GM19099 (cell line): ENCODE data around the gene OCA2.

Experiments used
- POLR2A ChIP-seq: IDR thresholded peaks from 3 replicates; pipeline ENCODE4 v1.6.1; 2011; ENCODE audit warnings: low read depth; ENCODE audit not compliant: insufficient read length; ENCODE audit errors: extremely low read depth

Gene OCA2

DNA sequence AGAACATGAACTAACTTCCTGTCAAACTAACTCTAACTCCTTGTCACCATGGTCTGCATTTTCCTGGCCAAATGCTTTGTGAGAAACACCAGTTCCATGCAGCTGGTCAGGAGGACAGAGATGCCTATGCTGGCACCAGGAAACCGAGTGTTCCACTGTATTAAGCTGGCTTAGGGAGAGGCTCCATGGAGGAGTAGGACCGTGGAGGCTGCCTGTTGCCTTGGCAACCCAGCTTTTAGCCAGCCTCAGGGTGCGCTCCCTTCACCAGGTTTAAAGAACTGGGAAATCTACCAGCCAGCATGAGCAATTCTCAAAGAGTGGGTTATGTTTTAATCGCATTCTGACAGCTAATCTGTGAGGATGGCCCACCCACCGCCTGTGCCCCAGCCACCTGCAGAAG lies 394.1 kb downstream of the OCA2 start:
- TF ChIP-seq POLR2A = no peak
